Measurements from ENCODE around the gene MMAB.

MMAB gene

GRCh38 chr12:109538191-109538863, 35.0 kb downstream of the MMAB start:
- no peak for DNase-seq (ENCODE audit: low spot score)

GRCh38 chr12:109537136-109537535, 36.2 kb downstream of the MMAB start:
- DNase-seq (ENCODE audit: low spot score) = no peak

- no peak for DNase-seq (ENCODE audit: low spot score)
Observed at GRCh38 chr12:109535863-109536250, 37.4 kb downstream of the MMAB start.

GRCh38 chr12:109535231-109535862, 38.0 kb downstream of the MMAB start:
- no peak for DNase-seq (ENCODE audit: low spot score)

GRCh38 chr12:109534456-109534855, 38.8 kb downstream of the MMAB start:
- no peak for DNase-seq (ENCODE audit: low spot score)

- no peak for DNase-seq (ENCODE audit: low spot score)
Observed at GRCh38 chr12:109533487-109533740, 39.9 kb downstream of the MMAB start.

GRCh38 chr12:109532721-109533486, 40.4 kb downstream of the MMAB start:
- DNase-seq (ENCODE audit: low spot score) = no peak

- no peak for DNase-seq (ENCODE audit: low spot score)
Observed at GRCh38 chr12:109531411-109531810, 41.9 kb downstream of the MMAB start.

- DNase-seq (ENCODE audit: low spot score) = no peak
Observed at GRCh38 chr12:109529691-109530640, 43.3 kb downstream of the MMAB start.

GRCh38 chr12:109527489-109528123, 45.7 kb downstream of the MMAB start:
- no peak for DNase-seq (ENCODE audit: low spot score)

- no peak for DNase-seq (ENCODE audit: low spot score)
Observed at GRCh38 chr12:109525279-109525585, 48.1 kb downstream of the MMAB start.

GRCh38 chr12:109524466-109525278, 48.6 kb downstream of the MMAB start:
- no peak for DNase-seq (ENCODE audit: low spot score)

- no peak for DNase-seq (ENCODE audit: low spot score)
Observed at GRCh38 chr12:109523504-109523903, 49.8 kb downstream of the MMAB start.

- DNase-seq (ENCODE audit: low spot score) = no peak
Observed at GRCh38 chr12:109523071-109523470, 50.2 kb downstream of the MMAB start.

- no peak for DNase-seq (ENCODE audit: low spot score)
Observed at GRCh38 chr12:109521831-109522230, 51.5 kb downstream of the MMAB start.

GRCh38 chr12:109519787-109520186, 53.5 kb downstream of the MMAB start:
- no peak for DNase-seq (ENCODE audit: low spot score)

- DNase-seq (ENCODE audit: low spot score) = peak; percentile 76
Observed at GRCh38 chr12:109518820-109519665, 54.3 kb downstream of the MMAB start.

- no peak for DNase-seq (ENCODE audit: low spot score)
Observed at GRCh38 chr12:109517619-109518018, 55.7 kb downstream of the MMAB start.

GRCh38 chr12:109513977-109514376, 59.3 kb downstream of the MMAB start:
- no peak for DNase-seq (ENCODE audit: low spot score)

GRCh38 chr12:109513051-109513450, 60.3 kb downstream of the MMAB start:
- DNase-seq (ENCODE audit: low spot score) = no peak
